Peyer's patch (tissue), 4 donors: ENCODE data around the gene MMP24.

Experiments
- CTCF ChIP-seq, 6 experiments: fragments of 450-650 bp in 4 of 6; fragments of 200-600 bp in 2 of 6; sonication (generic) in 1 of 6; IDR thresholded peaks; one replicate each; pipeline ENCODE4 v1.5.1; 2017 to 2019; ENCODE audit warnings: antibody characterized with exemption in 6 of 6, mild to moderate bottlenecking in 3 of 6, moderate library complexity in 1 of 6
- POLR2A ChIP-seq, 2 donors: fragments of 450-650 bp; IDR thresholded peaks; one replicate each; pipeline ENCODE4 v1.5.1; 2017; ENCODE audit warnings: antibody characterized with exemption in 2 of 2, mild to moderate bottlenecking in 2 of 2, moderate library complexity in 2 of 2

- TF ChIP-seq CTCF (IDR thresholded peaks at IDR 0.05) (no peak), POLR2A (IDR thresholded peaks at IDR 0.05) (no peak)
These were observed 6.1 kb downstream of the MMP24 start for GRCh38 chr20:35232575-35232974.
